ENCODE measurements around the gene PFKFB1.
"Not testable (repeated sequence)": the region's sequence is repeated elsewhere in the genome, so short reads cannot be mapped to it uniquely, and the experiment has no call there.

PFKFB1 gene

GRCh38 chrX:54992911-54993622, 921 bp downstream of the PFKFB1 start:
- no peak for DNase-seq

GRCh38 chrX:54991706-54992105, 2.3 kb downstream of the PFKFB1 start:
- DNase-seq = no peak

GRCh38 chrX:54983306-54983705, 10.7 kb downstream of the PFKFB1 start:
- DNase-seq = not testable (repeated sequence)

- DNase-seq = no peak
Measured at GRCh38 chrX:54980334-54980733, 13.7 kb downstream of the PFKFB1 start.

DNA sequence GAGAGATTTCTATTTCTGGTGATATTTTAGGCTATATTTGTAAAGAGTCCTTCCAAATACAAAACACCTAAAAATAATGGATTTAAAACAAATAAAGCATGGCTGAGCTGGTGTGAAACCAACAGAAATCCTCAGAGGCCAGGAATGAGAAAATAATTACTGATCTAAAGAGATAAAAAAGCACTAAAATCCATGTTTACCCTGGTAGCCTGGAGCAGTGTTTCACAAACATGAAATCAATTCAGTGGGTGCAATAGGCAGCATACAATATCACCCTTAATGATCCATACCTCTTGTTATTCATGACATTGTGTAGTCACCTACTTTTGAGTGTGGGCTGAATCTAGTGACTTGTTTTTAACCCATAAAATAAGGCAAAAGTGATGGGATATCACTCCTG, 14.6 kb downstream of the PFKFB1 start:
- no peak for DNase-seq

DNA sequence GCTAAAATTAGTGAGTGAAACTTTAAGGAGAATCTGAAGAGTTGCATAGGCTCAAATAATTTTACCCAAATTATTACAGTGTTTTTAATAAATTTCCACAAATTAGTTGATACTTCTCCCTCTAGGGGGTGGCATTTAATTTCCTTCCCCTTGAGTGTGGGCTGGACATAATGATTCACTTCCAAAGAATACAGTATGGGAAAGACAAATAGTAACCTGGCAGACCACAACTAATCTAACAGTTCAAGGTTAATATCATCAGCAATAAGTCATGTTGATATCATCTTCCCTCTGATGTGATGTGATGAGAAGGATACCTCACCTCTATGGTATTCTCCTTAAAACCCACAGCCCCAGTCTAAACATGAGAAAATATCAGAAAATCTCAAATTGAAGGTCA, 15.5 kb downstream of the PFKFB1 start:
- DNase-seq = no peak

- no peak for DNase-seq
Measured at GRCh38 chrX:54977387-54977786, 16.6 kb downstream of the PFKFB1 start.

GRCh38 chrX:54964766-54965497, 29.1 kb downstream of the PFKFB1 start:
- no peak for DNase-seq

GRCh38 chrX:54961750-54962149, 32.2 kb downstream of the PFKFB1 start:
- DNase-seq = no peak

DNA sequence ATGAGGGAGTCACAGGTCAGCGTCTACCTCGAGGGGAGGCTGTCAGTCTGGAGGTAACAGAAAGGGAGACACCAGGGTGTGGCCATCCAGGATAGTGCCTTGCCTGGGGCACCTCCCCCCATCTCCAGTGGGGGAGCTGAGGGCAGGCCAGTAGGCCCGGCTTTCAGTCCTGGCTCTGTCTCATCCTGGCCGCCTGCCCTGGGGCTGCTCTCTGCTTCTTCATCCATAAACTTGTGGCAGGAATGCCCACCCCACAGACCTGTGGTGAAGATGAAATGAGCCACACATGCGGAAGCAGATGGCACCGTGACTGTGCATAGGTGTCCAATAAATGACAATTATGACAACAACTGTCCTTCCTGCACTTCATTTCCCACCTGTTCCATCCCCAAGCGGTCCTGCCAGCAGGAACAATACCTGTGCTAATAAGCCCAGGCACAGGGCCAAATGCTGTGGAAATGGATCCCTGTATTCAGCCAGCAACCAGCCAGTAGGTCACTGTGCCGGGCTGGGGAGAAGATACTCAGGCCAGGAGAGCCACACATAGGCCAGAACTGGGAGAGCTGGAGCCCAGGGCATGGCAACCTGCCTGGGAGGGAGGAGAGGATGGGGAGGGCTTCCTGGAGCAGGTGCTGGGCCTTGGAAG, 43.1 kb downstream of the PFKFB1 start:
- no peak for DNase-seq

DNA sequence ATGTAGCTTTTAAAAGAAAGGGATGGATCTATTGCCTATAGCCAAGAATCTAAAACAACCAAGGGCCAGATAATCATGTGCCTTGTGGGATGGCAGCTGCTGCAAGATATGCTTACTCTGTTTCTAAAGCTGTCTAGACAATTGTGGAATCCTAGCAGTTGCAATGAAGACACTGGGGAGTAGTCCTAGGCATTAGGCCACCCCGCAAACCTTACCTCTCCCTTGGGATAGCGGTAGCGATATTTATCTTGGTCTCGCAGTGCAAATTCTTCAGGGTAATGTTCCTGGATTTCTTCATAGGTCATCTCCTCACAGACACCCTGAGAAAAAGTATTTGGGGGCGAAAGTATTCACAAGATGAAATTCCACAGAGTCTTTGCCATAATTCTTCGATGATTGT, 48.8 kb downstream of the PFKFB1 start:
- DNase-seq = no peak

GRCh38 chrX:54944816-54945215, 49.2 kb downstream of the PFKFB1 start:
- no peak for DNase-seq

DNA sequence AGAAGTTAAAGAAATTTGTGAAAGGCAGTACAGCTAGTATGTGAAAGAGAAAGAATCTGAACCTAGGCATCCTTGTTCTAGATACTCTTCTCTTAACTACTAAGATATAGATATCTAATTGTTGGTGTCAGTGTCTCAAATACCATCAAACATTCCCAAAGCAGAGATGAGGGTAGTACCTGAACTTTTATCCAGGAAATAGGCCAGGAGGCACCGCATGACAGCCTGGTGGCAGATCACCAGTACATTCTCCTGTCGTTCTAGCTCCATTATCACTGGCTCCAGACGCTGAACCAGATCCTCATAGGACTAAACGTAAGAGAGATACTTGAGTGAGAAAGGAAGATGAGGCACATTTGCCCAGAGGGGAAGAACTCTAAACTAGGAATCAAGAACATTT, 56.6 kb downstream of the PFKFB1 start:
- DNase-seq = no peak

DNA sequence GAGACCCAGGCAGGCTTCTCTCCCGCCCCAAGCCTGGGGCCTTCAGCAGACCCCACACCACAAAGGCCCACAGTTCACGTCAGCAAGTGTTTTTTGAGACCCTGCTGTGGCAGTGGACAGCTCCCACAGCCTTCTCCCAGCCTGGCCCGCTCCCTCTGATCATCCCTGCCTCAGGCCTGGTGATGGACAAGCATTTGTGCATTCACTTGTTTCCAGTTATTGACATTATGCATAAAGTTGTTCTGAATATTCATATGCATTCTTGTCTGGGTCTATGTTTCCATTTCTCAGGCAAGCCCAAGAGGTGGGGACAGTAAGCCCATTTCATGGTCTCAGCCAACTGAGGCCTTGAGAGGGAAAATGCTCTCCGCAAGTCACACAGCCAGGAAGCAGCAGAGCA, 58.7 kb downstream of the PFKFB1 start:
- DNase-seq = no peak

- no peak for DNase-seq
Measured at GRCh38 chrX:54934890-54935289, 59.1 kb downstream of the PFKFB1 start.

GRCh38 chrX:54934058-54934457, 59.9 kb downstream of the PFKFB1 start:
- DNase-seq = no peak

GRCh38 chrX:54933150-54933826, 60.7 kb downstream of the PFKFB1 start:
- no peak for DNase-seq

DNA sequence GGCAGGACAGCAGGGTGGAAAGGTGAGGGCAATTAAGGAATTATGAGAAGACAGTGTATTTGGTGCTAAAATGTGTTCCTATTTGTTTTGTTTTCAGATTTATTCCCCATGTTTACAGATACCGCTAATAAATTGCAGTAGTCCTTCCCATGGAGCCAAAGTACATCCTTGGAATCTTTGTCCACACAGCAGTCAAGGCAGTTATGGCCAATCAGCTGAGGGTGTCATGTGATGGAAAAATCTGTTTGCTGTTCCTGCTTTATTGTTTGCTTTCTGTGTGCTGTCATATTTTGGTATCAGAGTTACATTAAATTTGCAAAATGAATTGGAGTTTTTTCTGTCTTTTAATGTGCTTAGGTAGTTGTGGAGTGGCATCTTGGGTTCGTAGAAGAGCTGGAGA, 62.9 kb downstream of the PFKFB1 start:
- DNase-seq = no peak

DNA sequence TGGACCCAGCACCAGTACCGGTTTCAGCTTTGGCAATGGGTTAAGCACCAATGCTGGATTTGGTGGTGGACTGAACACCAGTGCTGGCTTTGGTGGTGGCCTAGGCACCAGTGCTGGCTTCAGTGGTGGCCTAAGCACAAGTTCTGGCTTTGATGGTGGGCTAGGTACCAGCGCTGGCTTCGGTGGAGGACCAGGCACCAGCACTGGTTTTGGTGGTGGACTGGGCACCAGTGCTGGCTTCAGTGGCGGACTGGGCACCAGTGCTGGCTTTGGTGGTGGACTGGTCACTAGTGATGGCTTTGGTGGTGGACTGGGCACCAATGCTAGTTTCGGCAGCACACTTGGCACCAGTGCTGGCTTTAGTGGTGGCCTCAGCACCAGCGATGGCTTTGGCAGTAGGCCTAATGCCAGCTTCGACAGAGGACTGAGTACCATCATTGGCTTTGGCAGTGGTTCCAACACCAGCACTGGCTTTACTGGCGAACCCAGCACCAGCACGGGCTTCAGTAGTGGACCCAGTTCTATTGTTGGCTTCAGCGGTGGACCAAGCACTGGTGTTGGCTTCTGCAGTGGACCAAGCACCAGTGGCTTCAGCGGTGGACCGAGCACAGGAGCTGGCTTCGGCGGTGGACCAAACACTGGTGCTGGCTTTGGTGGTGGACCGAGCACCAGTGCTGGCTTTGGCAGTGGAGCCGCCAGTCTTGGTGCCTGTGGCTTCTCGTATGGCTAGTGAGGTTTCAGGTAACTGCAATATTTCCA, 63.5 kb downstream of the PFKFB1 start:
- DNase-seq = no peak

DNA sequence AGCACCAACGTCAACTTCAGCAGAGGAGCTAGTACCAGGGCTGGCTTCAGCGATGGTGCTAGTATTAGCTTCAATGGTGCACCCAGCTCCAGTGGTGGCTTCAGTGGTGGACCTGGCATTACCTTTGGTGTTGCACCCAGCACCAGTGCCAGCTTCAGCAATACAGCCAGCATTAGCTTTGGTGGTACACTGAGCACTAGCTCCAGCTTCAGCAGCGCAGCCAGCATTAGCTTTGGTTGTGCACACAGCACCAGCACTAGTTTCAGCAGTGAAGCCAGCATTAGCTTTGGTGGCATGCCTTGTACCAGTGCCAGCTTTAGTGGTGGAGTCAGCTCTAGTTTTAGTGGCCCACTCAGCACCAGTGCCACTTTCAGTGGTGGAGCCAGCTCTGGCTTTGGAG, 65.1 kb downstream of the PFKFB1 start:
- DNase-seq = no peak

DNA sequence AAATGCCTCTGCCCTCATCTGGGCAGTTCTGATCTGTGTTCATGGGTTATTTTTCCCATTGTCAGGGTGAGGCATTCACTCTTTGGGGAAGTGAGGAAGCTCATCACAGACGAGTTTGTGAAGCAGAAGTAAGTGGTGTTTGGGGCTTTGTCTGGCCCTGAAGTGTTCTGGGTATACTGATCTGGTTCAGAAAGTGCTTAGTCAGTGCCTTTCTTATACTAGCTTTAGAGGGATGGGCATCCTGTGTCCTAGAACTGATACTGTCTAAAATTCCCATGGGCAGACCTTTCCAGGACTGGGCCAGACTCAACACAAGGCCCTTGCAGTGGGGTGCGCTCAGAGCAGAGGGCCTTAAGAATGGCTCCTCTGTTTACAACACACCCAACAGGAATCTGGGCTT, 67.0 kb downstream of the PFKFB1 start:
- DNase-seq = no peak

DNA sequence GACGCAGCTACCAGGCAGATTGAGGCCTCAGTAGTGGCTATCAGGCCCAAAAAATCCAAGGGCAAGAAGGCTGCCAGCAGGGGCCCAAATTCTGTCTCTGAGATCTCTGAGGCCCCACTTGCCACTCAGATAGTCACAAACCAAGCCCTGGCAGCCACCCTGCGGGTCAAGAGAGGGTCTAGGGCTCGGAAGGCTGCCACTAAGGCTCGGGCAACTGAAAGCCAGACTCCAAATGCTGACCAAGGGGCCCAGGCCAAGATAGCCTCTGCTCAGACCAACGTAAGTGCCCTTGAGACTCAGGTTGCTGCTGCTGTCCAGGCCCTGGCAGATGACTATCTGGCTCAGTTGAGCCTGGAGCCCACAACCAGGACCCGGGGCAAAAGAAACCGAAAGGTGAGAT, 70.6 kb downstream of the PFKFB1 start:
- DNase-seq = no peak
